Cardiac muscle cell (in vitro differentiated cells and primary cell): ENCODE data around the gene IGFBP4. TPM values are rescaled to one million over a fixed set of nuclear protein-coding genes. Genes with fewer than 3 reads are reported as not detected.

Experiments used
- DNase-seq, 2 donors: peaks; one replicate each; pipeline versions ENCODE4 v3.0.0 to v3.0.0-alpha.2; 2010 to 2017; ENCODE audit warnings: low read depth in 1 of 2, low spot score in 1 of 2
- H3K27ac ChIP-seq: fragments of 200-600 bp; sonication (generic); 2 replicates; pipeline ENCODE4 v1.5.1; 2016
- H3K27me3 ChIP-seq: fragments of 200-600 bp; sonication (generic); 2 replicates; pipeline ENCODE4 v1.6.0; 2016; ENCODE audit warnings: control low read depth
- H3K36me3 ChIP-seq: fragments of 200-600 bp; sonication (generic); 2 replicates; pipeline ENCODE4 v1.5.1; 2016; ENCODE audit warnings: control low read depth
- H3K4me1 ChIP-seq: fragments of 200-600 bp; sonication (generic); 2 replicates; pipeline ENCODE4 v1.8.1; 2017; ENCODE audit warnings: low read depth, mild to moderate bottlenecking, mixed run types
- H3K4me3 ChIP-seq: fragments of 200-600 bp; sonication (generic); 2 replicates; pipeline ENCODE4 v1.5.1; 2016; ENCODE audit warnings: mild to moderate bottlenecking
- H3K9me3 ChIP-seq: fragments of 200-600 bp; sonication (generic); 2 replicates; pipeline ENCODE4 v1.5.1; 2017; ENCODE audit warnings: low read depth, mild to moderate bottlenecking, control low read depth
- polyA plus RNA-seq: library from polyadenylated mRNA; unstranded; fragments of >200 nt; fragmentation: Nextera tagmentation; extraction: Ambion mirVana; gene quantifications from 2 replicates; pipeline ENCODE4 v1.2.1, GENCODE V29; 2016
- total RNA-seq: library from RNA; depleted of rRNA; stranded (reverse); fragments of >200 nt; gene quantifications from 2 replicates; pipeline ENCODE4 v1.2.3, GENCODE V29; 2016
- TF ChIP-seq, protein P1 (sequence below): IDR thresholded peaks from 2 replicates; pipeline ENCODE4 v1.5.1; 2012; ENCODE audit warnings: low read depth, mild to moderate bottlenecking, low read length

IGFBP4 gene
- total and polyA plus RNA-seq, 2 experiments from 2014 or later: 87.4 to 109 TPM

DNA sequence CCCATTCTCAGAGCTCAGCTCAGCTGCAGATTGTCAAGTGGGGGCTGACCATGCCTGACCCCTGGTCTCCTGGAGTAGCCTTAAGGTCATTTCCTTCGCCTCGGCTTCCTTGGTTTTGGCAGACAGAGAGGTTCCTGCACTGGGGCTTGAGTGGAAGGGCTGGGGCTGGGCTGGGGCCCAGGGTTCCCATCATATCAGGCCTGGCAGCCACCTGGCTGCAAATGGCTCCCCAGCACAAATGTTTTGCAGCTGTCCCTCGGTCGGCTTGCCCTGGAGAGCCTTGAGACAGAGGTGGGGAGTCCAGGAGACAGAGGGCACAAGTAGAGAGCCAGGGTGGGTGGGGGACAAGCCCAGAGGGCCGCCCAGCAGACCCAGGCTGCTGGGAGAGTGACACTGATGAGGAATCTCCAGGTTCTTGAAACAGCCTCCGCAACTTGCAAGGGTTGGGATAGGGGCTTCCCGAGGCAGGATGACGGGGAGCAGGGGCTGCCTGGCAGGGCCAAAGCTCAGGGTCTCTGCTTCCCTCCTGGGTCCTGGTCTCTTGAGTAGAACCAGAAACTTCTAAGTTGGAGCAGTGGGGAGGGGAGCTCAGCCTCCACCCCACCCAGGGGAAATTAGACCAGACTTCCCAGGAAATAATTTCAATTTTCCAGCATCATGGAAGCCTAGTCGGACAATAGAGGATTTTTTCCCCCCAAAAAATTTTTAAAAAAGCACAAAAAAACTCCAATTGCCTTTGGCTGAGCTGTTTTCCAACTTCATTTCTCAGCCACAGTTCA is 19.3 kb downstream of the IGFBP4 start:
- H3K36me3 ChIP-seq: no peaks in the 10 kb centered on the region
- DNase-seq: no peak
- H3K27me3 ChIP-seq: no peaks in the 10 kb centered on the region
- no peaks in the 10 kb centered on the region for H3K9me3 ChIP-seq
- peak overlapping the region; percentile 6 for H3K27ac ChIP-seq
- peaks cover 47% of the 10 kb centered on the region for H3K4me1 ChIP-seq
- TF ChIP-seq, protein P1, sequence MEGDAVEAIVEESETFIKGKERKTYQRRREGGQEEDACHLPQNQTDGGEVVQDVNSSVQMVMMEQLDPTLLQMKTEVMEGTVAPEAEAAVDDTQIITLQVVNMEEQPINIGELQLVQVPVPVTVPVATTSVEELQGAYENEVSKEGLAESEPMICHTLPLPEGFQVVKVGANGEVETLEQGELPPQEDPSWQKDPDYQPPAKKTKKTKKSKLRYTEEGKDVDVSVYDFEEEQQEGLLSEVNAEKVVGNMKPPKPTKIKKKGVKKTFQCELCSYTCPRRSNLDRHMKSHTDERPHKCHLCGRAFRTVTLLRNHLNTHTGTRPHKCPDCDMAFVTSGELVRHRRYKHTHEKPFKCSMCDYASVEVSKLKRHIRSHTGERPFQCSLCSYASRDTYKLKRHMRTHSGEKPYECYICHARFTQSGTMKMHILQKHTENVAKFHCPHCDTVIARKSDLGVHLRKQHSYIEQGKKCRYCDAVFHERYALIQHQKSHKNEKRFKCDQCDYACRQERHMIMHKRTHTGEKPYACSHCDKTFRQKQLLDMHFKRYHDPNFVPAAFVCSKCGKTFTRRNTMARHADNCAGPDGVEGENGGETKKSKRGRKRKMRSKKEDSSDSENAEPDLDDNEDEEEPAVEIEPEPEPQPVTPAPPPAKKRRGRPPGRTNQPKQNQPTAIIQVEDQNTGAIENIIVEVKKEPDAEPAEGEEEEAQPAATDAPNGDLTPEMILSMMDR: no peak
- no peak overlapping the region for H3K4me3 ChIP-seq

DNA sequence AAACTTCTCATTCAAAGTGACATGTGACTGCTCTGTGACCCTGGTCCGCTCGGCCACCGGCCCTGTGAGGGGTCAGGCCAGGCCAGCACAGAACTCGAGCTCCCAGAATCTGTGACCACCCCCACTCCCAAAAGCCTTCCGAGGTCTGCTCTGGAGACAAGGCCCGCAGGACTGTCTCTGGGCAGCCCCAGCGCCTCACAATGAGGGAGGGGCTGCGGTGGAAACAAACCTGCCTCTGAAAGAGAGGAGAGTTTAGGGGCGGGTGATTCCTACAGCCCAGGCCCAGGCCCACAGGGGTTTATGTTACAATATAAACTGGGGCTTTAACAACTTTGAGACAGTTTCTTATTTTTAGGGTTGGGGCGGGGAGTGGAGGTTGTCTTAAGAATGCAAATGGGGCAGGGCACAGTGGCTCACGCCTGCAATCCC is 19.9 kb downstream of the IGFBP4 start:
- no peak for DNase-seq
- Histone ChIP-seq H3K4me1 (peaks cover 41% of the 10 kb centered on the region), H3K27me3 (no peaks in the 10 kb centered on the region), H3K4me3 (no peak overlapping the region), H3K36me3 (no peaks in the 10 kb centered on the region), H3K9me3 (no peaks in the 10 kb centered on the region), H3K27ac (peak overlapping the region; percentile 6)
- TF ChIP-seq, protein P1: no peak

DNA sequence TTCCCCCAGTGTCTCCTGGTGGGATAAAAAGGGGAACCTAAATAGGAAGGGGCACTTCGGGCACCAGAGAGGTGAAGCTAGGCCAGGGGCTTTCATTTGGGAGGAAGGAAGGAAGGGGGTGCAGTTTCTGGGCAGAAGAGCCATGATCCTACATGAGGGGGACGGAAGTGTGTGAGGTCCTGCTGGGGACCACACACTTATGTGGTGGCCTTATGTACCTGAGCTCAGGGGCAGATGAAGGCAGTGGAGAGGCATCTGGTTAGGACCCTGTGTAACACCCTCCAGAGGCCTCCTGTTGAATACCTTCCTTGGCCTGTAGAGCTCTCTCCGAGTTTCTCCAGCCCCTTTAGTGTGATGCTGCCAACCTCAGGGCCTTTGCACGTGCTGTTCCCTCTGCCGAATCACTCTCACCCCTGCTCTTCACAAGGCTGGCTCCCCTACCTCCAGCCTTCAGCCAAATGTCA is 21.2 kb downstream of the IGFBP4 start:
- no peak overlapping the region for H3K27ac ChIP-seq
- DNase-seq: no peak
- TF ChIP-seq, protein P1: no peak
- no peaks in the 10 kb centered on the region for H3K9me3 ChIP-seq
- H3K27me3 ChIP-seq: no peaks in the 10 kb centered on the region
- H3K36me3 ChIP-seq: no peaks in the 10 kb centered on the region
- H3K4me3 ChIP-seq: no peak overlapping the region
- H3K4me1 ChIP-seq: peaks cover 33% of the 10 kb centered on the region

DNA sequence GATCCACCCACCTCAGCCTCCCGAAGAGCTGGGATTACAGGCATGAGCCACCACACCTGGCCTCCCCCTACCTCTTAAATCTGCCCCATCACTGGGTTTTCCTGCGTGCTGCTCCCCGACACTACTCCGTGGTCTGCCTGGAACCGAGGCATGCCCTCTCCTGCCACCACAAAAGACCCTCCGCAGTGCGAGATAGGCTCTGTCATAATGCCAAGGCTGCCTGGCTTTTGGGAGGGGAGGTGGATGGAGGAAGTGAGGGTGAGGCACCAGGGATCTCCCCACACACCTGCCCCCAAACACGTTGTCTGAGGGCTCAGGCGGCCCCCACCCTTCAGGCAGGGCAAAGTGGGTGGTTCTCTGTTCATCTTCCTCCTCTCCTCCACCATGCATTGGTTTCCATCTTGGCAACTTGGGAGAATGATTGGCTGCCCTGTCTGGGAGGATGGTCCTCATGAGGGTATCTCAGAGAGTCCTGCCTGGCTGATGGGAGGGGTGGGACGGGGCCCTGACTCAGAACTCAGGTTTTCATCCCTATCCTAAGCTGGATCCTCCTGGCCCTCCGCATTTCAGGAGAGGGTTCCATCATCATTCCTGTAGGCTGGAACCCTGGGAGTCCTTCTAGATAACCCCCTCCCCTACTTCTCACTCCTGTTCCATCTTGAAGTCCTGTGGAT is 23.2 kb downstream of the IGFBP4 start:
- H3K36me3 ChIP-seq: no peaks in the 10 kb centered on the region
- no peaks in the 10 kb centered on the region for H3K9me3 ChIP-seq
- H3K27ac ChIP-seq: no peak overlapping the region
- H3K4me3 ChIP-seq: no peak overlapping the region
- no peaks in the 10 kb centered on the region for H3K27me3 ChIP-seq
- TF ChIP-seq, protein P1: no peak
- no peak for DNase-seq
- H3K4me1 ChIP-seq: peaks cover 20% of the 10 kb centered on the region

DNA sequence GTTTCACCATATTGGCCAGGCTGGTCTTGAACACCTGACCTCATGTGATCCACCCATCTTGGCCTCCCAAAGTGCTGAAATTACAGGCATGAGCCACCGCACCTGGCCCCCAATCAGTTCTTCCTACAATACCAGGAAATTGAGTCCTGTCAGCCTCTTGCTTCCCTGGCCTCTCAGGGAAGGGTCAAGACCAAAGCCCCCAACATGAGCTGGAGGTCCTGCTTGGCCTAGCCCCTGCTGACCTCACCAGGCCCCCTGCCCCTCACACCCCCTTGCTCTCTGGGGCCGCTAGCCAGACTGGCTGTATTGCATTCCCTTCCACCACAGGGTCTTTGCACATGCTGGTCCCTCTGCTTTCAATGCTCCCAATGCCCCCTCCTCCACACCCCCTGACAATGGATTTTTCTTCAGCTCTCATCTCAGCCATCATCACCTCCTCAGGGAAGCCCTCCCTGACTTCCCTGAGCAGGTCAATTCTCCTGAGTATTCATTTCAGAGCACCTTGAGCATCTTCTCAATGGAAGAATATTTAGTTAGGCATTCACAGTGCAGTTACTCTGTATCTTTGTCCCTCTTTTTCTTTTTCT is 24.1 kb downstream of the IGFBP4 start:
- no peaks in the 10 kb centered on the region for H3K36me3 ChIP-seq
- TF ChIP-seq, protein P1: no peak
- H3K4me3 ChIP-seq: no peak overlapping the region
- no peaks in the 10 kb centered on the region for H3K9me3 ChIP-seq
- H3K27ac ChIP-seq: no peak overlapping the region
- no peaks in the 10 kb centered on the region for H3K27me3 ChIP-seq
- H3K4me1 ChIP-seq: peaks cover 15% of the 10 kb centered on the region
- DNase-seq: no peak
